Upper lobe of left lung (tissue), 6 donors: ENCODE data around the gene LDAF1. TPM values are rescaled to one million over a fixed set of nuclear protein-coding genes. Genes with fewer than 3 reads are reported as not detected.

Source experiments
- ATAC-seq, 2 donors: fragments of 200-7000 bp; cut with Tn5 transposase; one replicate each; pipeline ENCODE4 v1.9.1; 2022; ENCODE audit warnings: mild to moderate bottlenecking in 2 of 2, moderate library complexity in 2 of 2; ENCODE audit not compliant: low FRiP score in 2 of 2
- DNase-seq, 2 donors: peaks; one replicate each; pipeline ENCODE4 v3.0.0-alpha.2; 2019 to 2020
- H3K27ac ChIP-seq, 4 donors: fragments of 200-600 bp; sonication (generic); one replicate each; pipeline ENCODE4 v1.5.1; 2016 to 2019
- H3K27me3 ChIP-seq, 4 donors: fragments of 200-600 bp; sonication (generic); one replicate each; pipeline ENCODE4 v1.5.1; 2017 to 2019
- H3K36me3 ChIP-seq, 4 donors: fragments of 200-600 bp; sonication (generic); one replicate each; pipeline ENCODE4 v1.5.1; 2016 to 2019
- H3K4me1 ChIP-seq, 4 donors: fragments of 200-600 bp; sonication (generic); one replicate each; pipeline ENCODE4 v1.5.1; 2018 to 2019
- H3K4me3 ChIP-seq, 4 donors: fragments of 200-600 bp; sonication (generic); one replicate each; pipeline ENCODE4 v1.5.1; 2017 to 2019; ENCODE audit warnings: mild to moderate bottlenecking in 2 of 4, moderate library complexity in 1 of 4
- H3K9me3 ChIP-seq, 4 donors: fragments of 200-600 bp; sonication (generic); one replicate each; pipeline ENCODE4 v1.5.1; 2018 to 2019
- EP300 ChIP-seq, 4 donors: sonication (generic); formaldehyde crosslinking; IDR thresholded peaks; one replicate each; pipeline ENCODE4 v1.5.1; 2017; ENCODE audit warnings: antibody characterized with exemption in 4 of 4, control low read depth in 2 of 4
- POLR2A ChIP-seq, 4 donors: fragments of 450-650 bp; IDR thresholded peaks; one replicate each; pipeline ENCODE4 v1.5.1; 2016 to 2017; ENCODE audit warnings: antibody characterized with exemption in 4 of 4, mild to moderate bottlenecking in 2 of 4
- POLR2AphosphoS5 ChIP-seq, 2 donors: sonication (generic); formaldehyde crosslinking; IDR thresholded peaks; one replicate each; pipeline ENCODE4 v1.5.1; 2017; ENCODE audit warnings: antibody characterized with exemption in 2 of 2
- whole genome bisulfite sequencing, 2 donors: methylation state at CpG; one replicate each; pipeline ENCODE4 v1.1.5; 2017 to 2018; 5-methylcytosine and 5-hydroxymethylcytosine counted together
- total RNA-seq, 6 donors: library from RNA; depleted of rRNA in 4 of 6; stranded (reverse); fragments of >200 nt in 4 of 6; gene quantifications; one replicate each; pipeline versions ENCODE4 v1.1.0 to v1.2.1, GENCODE V29; 2016 to 2021
- TF ChIP-seq, protein P1 (sequence below), 6 experiments: fragments of 450-650 bp in 4 of 6; fragments of 200-600 bp in 2 of 6; sonication (generic) in 2 of 6; IDR thresholded peaks; one replicate each; pipeline ENCODE4 v1.5.1; 2016 to 2019; ENCODE audit warnings: antibody characterized with exemption in 6 of 6
- donor health status: DM: no; HTN: no; CAD: no; lungs with moderate emphysema.
- donor health status: DM: no; HTN: yes; CAD: no; lungs with severe emphysema.

The LDAF1 gene
- total RNA-seq, 6 donors from 2014 or later: 16.8 to 52.7 (median 39.1) TPM

DNA sequence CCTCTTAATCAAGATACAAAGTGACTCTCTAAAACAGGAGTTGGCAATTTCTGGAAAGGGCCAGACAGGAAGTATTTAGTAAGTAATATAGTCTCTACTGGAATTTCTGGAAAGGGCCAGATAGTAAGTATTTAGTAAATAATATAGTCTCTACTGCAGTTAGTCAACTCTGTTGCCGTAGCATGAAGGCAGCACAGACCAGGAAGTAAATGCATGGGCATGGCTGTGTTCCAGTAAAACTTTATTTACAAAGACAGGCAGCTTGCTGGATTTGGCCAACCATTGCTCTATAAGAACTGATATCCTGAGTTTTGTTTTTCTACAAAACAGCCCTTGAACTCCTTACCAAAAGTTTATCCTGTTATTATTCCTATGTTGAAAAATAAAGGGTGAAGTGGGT lies 16.9 kb downstream of the LDAF1 start:
- H3K27me3 ChIP-seq: no peaks in the 10 kb centered on the region
- no peaks in the 10 kb centered on the region for H3K9me3 ChIP-seq
- peaks cover 0 to 5% (median 0%) of the 10 kb centered on the region in 4 donors for H3K4me1 ChIP-seq
- H3K36me3 ChIP-seq: peaks cover 13 to 84% (median 39%) of the 10 kb centered on the region in 4 donors
- TF ChIP-seq, protein P1, sequence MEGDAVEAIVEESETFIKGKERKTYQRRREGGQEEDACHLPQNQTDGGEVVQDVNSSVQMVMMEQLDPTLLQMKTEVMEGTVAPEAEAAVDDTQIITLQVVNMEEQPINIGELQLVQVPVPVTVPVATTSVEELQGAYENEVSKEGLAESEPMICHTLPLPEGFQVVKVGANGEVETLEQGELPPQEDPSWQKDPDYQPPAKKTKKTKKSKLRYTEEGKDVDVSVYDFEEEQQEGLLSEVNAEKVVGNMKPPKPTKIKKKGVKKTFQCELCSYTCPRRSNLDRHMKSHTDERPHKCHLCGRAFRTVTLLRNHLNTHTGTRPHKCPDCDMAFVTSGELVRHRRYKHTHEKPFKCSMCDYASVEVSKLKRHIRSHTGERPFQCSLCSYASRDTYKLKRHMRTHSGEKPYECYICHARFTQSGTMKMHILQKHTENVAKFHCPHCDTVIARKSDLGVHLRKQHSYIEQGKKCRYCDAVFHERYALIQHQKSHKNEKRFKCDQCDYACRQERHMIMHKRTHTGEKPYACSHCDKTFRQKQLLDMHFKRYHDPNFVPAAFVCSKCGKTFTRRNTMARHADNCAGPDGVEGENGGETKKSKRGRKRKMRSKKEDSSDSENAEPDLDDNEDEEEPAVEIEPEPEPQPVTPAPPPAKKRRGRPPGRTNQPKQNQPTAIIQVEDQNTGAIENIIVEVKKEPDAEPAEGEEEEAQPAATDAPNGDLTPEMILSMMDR (IDR thresholded peaks at IDR 0.05): no peak
- TF ChIP-seq POLR2AphosphoS5 (IDR thresholded peaks at IDR 0.05) (no peak), POLR2A (IDR thresholded peaks at IDR 0.05) (no peak), EP300 (IDR thresholded peaks at IDR 0.05) (no peak)
- 60 to 67% methylated on average over 1 of the region's 1 CpG for WGBS, 2 donors
- H3K27ac ChIP-seq: no peak overlapping the region
- DNase-seq (no peak), ATAC-seq (no peak)
- no peak overlapping the region for H3K4me3 ChIP-seq

DNA sequence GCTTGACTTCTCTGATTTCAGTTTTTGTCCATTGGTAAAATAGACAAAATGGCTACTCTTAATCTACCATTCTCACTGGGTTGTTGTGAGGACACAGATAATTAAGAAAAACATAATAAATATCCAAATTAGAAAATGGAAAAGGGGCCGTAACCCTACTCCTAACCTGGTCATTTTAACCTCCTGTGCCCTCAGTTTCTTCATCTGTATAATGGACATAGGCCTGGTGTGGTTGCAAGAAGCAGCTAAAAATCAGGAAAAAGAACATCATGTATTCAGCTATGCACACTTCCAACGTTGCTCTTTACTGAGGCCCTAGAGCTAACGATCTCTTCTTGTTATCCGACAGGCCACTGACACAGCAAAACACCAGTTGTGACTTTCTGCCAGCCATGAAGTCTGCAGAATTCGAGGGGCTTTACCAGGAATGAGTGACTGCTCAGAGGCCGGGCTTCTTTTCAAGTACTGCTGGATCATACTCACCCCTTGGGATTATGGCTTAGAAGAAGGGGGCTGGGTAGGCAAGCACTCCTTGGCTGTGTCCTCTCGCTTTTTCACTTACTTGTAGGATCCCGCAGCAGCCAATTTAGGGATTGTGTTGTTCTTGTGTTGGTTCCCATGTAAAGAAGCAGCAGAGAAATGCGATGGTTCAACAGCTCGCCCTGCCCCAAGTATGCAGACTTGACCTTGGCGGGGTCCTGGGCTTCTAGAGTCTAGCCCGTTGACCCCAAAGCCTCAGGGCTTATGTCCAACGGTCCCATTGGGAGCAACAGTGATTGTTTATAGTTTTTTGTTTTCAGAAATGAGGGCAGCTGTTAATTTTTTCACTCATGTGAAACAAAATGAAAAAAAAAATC lies 20.9 kb downstream of the LDAF1 start:
- Histone ChIP-seq H3K4me1 (peaks cover 0 to 5% (median 0%) of the 10 kb centered on the region in 4 donors), H3K36me3 (peaks cover 8 to 64% (median 10%) of the 10 kb centered on the region in 4 donors), H3K9me3 (no peaks in the 10 kb centered on the region), H3K27ac (no peak overlapping the region), H3K27me3 (no peaks in the 10 kb centered on the region), H3K4me3 (no peak overlapping the region)
- 58 to 77% methylated on average over 13 of the region's 13 CpGs for WGBS, 2 donors
- TF ChIP-seq, protein P1 (IDR thresholded peaks at IDR 0.05): no peak
- TF ChIP-seq EP300 (IDR thresholded peaks at IDR 0.05) (no peak), POLR2AphosphoS5 (IDR thresholded peaks at IDR 0.05) (no peak), POLR2A (IDR thresholded peaks at IDR 0.05) (no peak)
- DNase-seq (no peak), ATAC-seq (no peak)

GRCh38 chr16:21179983-21180365 lies 21.5 kb downstream of the LDAF1 start:
- Histone ChIP-seq H3K27ac (no peak overlapping the region), H3K36me3 (peaks cover 8 to 57% (median 9%) of the 10 kb centered on the region in 4 donors), H3K4me3 (no peak overlapping the region), H3K4me1 (peaks cover 0 to 5% (median 0%) of the 10 kb centered on the region in 4 donors), H3K27me3 (no peaks in the 10 kb centered on the region), H3K9me3 (no peaks in the 10 kb centered on the region)
- no peak for DNase-seq
- 82% methylated on average over 3 of the region's 3 CpGs for WGBS, 2 donors
- ATAC-seq: no peak
- TF ChIP-seq, protein P1 (IDR thresholded peaks at IDR 0.05): no peak
- TF ChIP-seq POLR2A (IDR thresholded peaks at IDR 0.05) (no peak), EP300 (IDR thresholded peaks at IDR 0.05) (no peak), POLR2AphosphoS5 (IDR thresholded peaks at IDR 0.05) (no peak)

GRCh38 chr16:21183995-21184394 lies 25.5 kb downstream of the LDAF1 start:
- no peak for ATAC-seq
- no peak overlapping the region for H3K27ac ChIP-seq
- H3K4me3 ChIP-seq: no peak overlapping the region
- TF ChIP-seq EP300 (IDR thresholded peaks at IDR 0.05): no peak
- peaks cover 0 to 8% (median 2%) of the 10 kb centered on the region in 4 donors for H3K4me1 ChIP-seq
- peaks cover 4 to 29% (median 9%) of the 10 kb centered on the region in 4 donors for H3K36me3 ChIP-seq
- no peaks in the 10 kb centered on the region for H3K9me3 ChIP-seq
- DNase-seq: no peak
- H3K27me3 ChIP-seq: no peaks in the 10 kb centered on the region
- WGBS, 2 donors: 88 to 91% methylated on average over 3 of the region's 3 CpGs

- Histone ChIP-seq H3K4me1 (peaks cover 0 to 8% (median 0%) of the 10 kb centered on the region in 4 donors), H3K9me3 (no peaks in the 10 kb centered on the region), H3K36me3 (peaks cover 4 to 21% (median 9%) of the 10 kb centered on the region in 4 donors), H3K27me3 (no peaks in the 10 kb centered on the region), H3K27ac (no peak overlapping the region), H3K4me3 (no peak overlapping the region)
- DNase-seq (no peak), ATAC-seq (no peak)
- TF ChIP-seq POLR2AphosphoS5 (IDR thresholded peaks at IDR 0.05) (no peak), POLR2A (IDR thresholded peaks at IDR 0.05) (no peak), EP300 (IDR thresholded peaks at IDR 0.05) (no peak)
- TF ChIP-seq, protein P1 (IDR thresholded peaks at IDR 0.05): no peak
- 84% methylated on average over 3 of the region's 3 CpGs for WGBS, 2 donors
These were observed 26.4 kb downstream of the LDAF1 start for GRCh38 chr16:21184834-21185233.
